SK-N-SH (cell line): Measurements from ENCODE around the gene ARL5B. TPM values are rescaled to one million over a fixed set of nuclear protein-coding genes. Genes with fewer than 3 reads are reported as not detected.
A peak's percentile ranks its signal among the peaks of the same experiment; 100 is the strongest.

ENCODE experiments used
- CTCF ChIA-PET: fragments of 300-600, 350-600 bp; formaldehyde crosslinking; extraction: SDS; loops from one replicate; lab custom pipeline; 2021; lab: Yijun Ruan, JAX
- POLR2A ChIA-PET: fragments of 350-600 bp; sonication (Branson Sonifier 250); formaldehyde crosslinking; extraction: SDS; loops from one replicate; lab custom pipeline; 2020; ENCODE audit warnings: antibody characterized with exemption, inconsistent platforms; lab: Yijun Ruan, JAX
- DNase-seq: peaks from one replicate; pipeline ENCODE4 v3.0.0; 2012
- H2AFZ ChIP-seq: fragments of 200-600 bp; sonication (generic); 2 replicates; pipeline ENCODE4 v1.8.1; 2016; ENCODE audit warnings: antibody characterized with exemption, mild to moderate bottlenecking, low read depth
- H3F3A ChIP-seq: fragments of 200-600 bp; sonication (generic); replicated peaks from 2 replicates; pipeline ENCODE3; 2016; ENCODE audit warnings: antibody characterized with exemption, mild to moderate bottlenecking; ENCODE audit not compliant: insufficient read depth
- H3K27ac ChIP-seq, 2 experiments: fragments of 200-500 bp in 1 of 2; fragments of 200-600 bp in 1 of 2; sonication (Bioruptor generic) in 1 of 2; sonication (generic), shearing (Covaris generic) in 1 of 2; 2 replicates each; pipeline versions ENCODE4 v1.5.1 to v1.6.1; 2014 to 2016; ENCODE audit warnings: low read depth in 2 of 2, inconsistent platforms in 1 of 2, low read length in 1 of 2, mild to moderate bottlenecking in 1 of 2, mixed read lengths in 1 of 2
- H3K27me3 ChIP-seq: fragments of 200-600 bp; sonication (generic), shearing (Covaris generic); 2 replicates; pipeline ENCODE4 v1.6.1; 2016; ENCODE audit warnings: mixed run types; ENCODE audit not compliant: insufficient read depth
- H3K36me3 ChIP-seq, 2 experiments: fragments of 200-500 bp in 1 of 2; fragments of 200-600 bp in 1 of 2; sonication (Bioruptor generic) in 1 of 2; sonication (generic) in 1 of 2; replicated peaks in 1 of 2; 2 replicates each; pipeline versions ENCODE3 to v1.5.1; 2014 to 2016; ENCODE audit warnings: low read length in 1 of 2, mild to moderate bottlenecking in 1 of 2; ENCODE audit not compliant: insufficient read depth in 2 of 2, control insufficient read depth in 1 of 2
- H3K4me1 ChIP-seq, 2 experiments: fragments of 200-500 bp in 1 of 2; fragments of 200-600 bp in 1 of 2; sonication (Bioruptor generic) in 1 of 2; sonication (generic), shearing (Covaris generic) in 1 of 2; 2 replicates each; pipeline versions ENCODE4 v1.5.1 to v1.6.1; 2014 to 2016; ENCODE audit warnings: low read depth in 1 of 2, low read length in 1 of 2, mixed run types in 1 of 2; ENCODE audit not compliant: insufficient read depth in 2 of 2, control insufficient read depth in 1 of 2
- H3K4me2 ChIP-seq: fragments of 200-600 bp; sonication (generic), shearing (Covaris generic); 2 replicates; pipeline ENCODE4 v1.6.1; 2017; ENCODE audit warnings: mixed run types
- H3K4me3 ChIP-seq, 2 experiments: fragments of 200-500 bp in 1 of 2; fragments of 200-600 bp in 1 of 2; sonication (Bioruptor generic) in 1 of 2; sonication (generic), shearing (Covaris generic) in 1 of 2; 2 replicates each; pipeline versions ENCODE4 v1.5.1 to v1.8.1; 2014 to 2016; ENCODE audit warnings: low read depth in 2 of 2, inconsistent platforms in 1 of 2, low read length in 1 of 2, mild to moderate bottlenecking in 1 of 2, mixed read lengths in 1 of 2, moderate library complexity in 1 of 2
- H3K79me2 ChIP-seq: fragments of 200-600 bp; sonication (generic); 2 replicates; pipeline ENCODE4 v1.8.1; 2017; ENCODE audit warnings: mild to moderate bottlenecking; ENCODE audit not compliant: insufficient read depth
- H3K9ac ChIP-seq: fragments of 200-600 bp; sonication (generic); 2 replicates; pipeline ENCODE4 v1.6.1; 2017; ENCODE audit warnings: mixed run types
- H3K9me2 ChIP-seq: fragments of 200-600 bp; sonication (generic); 2 replicates; pipeline ENCODE4 v1.6.1; 2017; ENCODE audit warnings: mixed run types
- H3K9me3 ChIP-seq: fragments of 200-600 bp; sonication (generic); 2 replicates; pipeline ENCODE4 v1.6.1; 2017; ENCODE audit warnings: mixed run types, mild to moderate bottlenecking, moderate library complexity
- H4K20me1 ChIP-seq: fragments of 200-600 bp; sonication (generic); 2 replicates; pipeline ENCODE4 v1.6.1; 2017; ENCODE audit warnings: mild to moderate bottlenecking, mixed run types; ENCODE audit not compliant: insufficient read depth
- CTCF ChIP-seq: fragments of 200-600 bp; sonication (generic); IDR thresholded peaks from 2 replicates; pipeline ENCODE4 v1.6.1; 2017; ENCODE audit warnings: antibody characterized with exemption, mild to moderate bottlenecking, moderate library complexity
- ELF1 ChIP-seq: IDR thresholded peaks from 2 replicates; pipeline ENCODE4 v1.4.0; 2012
- FOXJ3 ChIP-seq: sonication (generic); formaldehyde crosslinking; IDR thresholded peaks from 2 replicates; pipeline ENCODE4 v1.5.1; 2020; ENCODE audit warnings: mild to moderate bottlenecking, missing genetic modification reagents
- GATA2 ChIP-seq: sonication (generic); formaldehyde crosslinking; IDR thresholded peaks from 2 replicates; pipeline ENCODE4 v1.5.0; 2020; ENCODE audit warnings: mild to moderate bottlenecking, missing genetic modification reagents
- IRF3 ChIP-seq: fragments of 150-350 bp; IDR thresholded peaks from 2 replicates; pipeline ENCODE4 v1.6.1; 2016; ENCODE audit warnings: mild to moderate bottlenecking, low read depth, low read length
- MEF2A ChIP-seq: IDR thresholded peaks from 2 replicates; pipeline ENCODE4 v1.4.0; 2012; ENCODE audit warnings: low read depth, borderline replicate concordance
- NRF1 ChIP-seq: IDR thresholded peaks from 2 replicates; pipeline ENCODE4 v1.6.1; 2012; ENCODE audit warnings: low read depth, mild to moderate bottlenecking, low read length
- PBX3 ChIP-seq: IDR thresholded peaks from 2 replicates; pipeline ENCODE4; 2012
- RAD21 ChIP-seq: IDR thresholded peaks from 2 replicates; pipeline ENCODE4 v1.6.1; 2012; ENCODE audit warnings: mild to moderate bottlenecking, low read length
- SMC3 ChIP-seq: IDR thresholded peaks from 2 replicates; pipeline ENCODE4 v1.6.1; 2012; ENCODE audit warnings: low read depth, low read length, improper control_type of control experiment
- TEAD4 ChIP-seq: IDR thresholded peaks from 2 replicates; pipeline ENCODE4 v1.4.0; 2012; ENCODE audit warnings: mild to moderate bottlenecking, borderline replicate concordance; ENCODE audit not compliant: insufficient read depth
- YY1 ChIP-seq: IDR thresholded peaks from 2 replicates; pipeline ENCODE4 v1.4.0; 2012; ENCODE audit warnings: low read depth, mild to moderate bottlenecking
- ZBTB33 ChIP-seq: IDR thresholded peaks from 2 replicates; pipeline ENCODE4 v1.4.0; 2012; ENCODE audit warnings: low read depth, borderline replicate concordance
- WGBS: methylation state at CpG from one replicate; pipeline ENCODE4 v1.1.6; 2017; ENCODE audit warnings: low lambda C conversion rate; 5-methylcytosine and 5-hydroxymethylcytosine counted together
- polyA plus RNA-seq, 3 experiments: library from polyadenylated mRNA; depleted of rRNA; stranded (reverse); fragments of >200 nt; gene quantifications; 2 replicates each; pipeline ENCODE4 v1.2.3, GENCODE V29; 2012
- TF ChIP-seq, protein P1 (sequence below): fragments of 150-350 bp; IDR thresholded peaks from 2 replicates; pipeline ENCODE4 v1.6.1; 2017; ENCODE audit warnings: antibody characterized with exemption, low read length, low read depth, borderline replicate concordance

Gene ARL5B
- polyA plus RNA-seq, 1 of the 3 experiments (the other 2 are of a cell fraction), result 4.9 TPM

- Histone ChIP-seq H3K79me2 (peaks cover 30% of the 10 kb centered on the region), H3K4me3 (peak overlapping the region; percentile 85 to 87), H3K27ac (peak overlapping the region; percentile 74 to 93; a peak in 3 of 4 replicates), H3K27me3 (no peaks in the 10 kb centered on the region), H3K9me3 (no peaks in the 10 kb centered on the region), H3K4me1 (no peaks in the 10 kb centered on the region; a peak in 2 of 4 replicates), H3F3A (no peaks in the 10 kb centered on the region), H3K9ac (peak overlapping the region; percentile 68), H2AFZ (peak overlapping the region; percentile 78; the same call in 1 of the 2 replicates), H3K36me3 (peaks cover 4 to 7% of the 10 kb centered on the region in 2 experiments), H3K4me2 (peak overlapping the region; percentile 83), H4K20me1 (no peaks in the 10 kb centered on the region), H3K9me2 (no peaks in the 10 kb centered on the region)
- ChIA-PET CTCF (no interaction called here), POLR2A (no interaction called here)
- 5% methylated on average over 6 of the region's 6 CpGs for WGBS
- TF ChIP-seq IRF3 (no peak), CTCF (no peak), TEAD4 (no peak), GATA2 (CRISPR knock-in tag) (no peak), ZBTB33 (no peak), PBX3 (no peak), MEF2A (no peak), SMC3 (no peak), NRF1 (no peak), FOXJ3 (CRISPR knock-in tag) (no peak), ELF1 (no peak), RAD21 (no peak), YY1 (no peak)
- TF ChIP-seq, protein P1, sequence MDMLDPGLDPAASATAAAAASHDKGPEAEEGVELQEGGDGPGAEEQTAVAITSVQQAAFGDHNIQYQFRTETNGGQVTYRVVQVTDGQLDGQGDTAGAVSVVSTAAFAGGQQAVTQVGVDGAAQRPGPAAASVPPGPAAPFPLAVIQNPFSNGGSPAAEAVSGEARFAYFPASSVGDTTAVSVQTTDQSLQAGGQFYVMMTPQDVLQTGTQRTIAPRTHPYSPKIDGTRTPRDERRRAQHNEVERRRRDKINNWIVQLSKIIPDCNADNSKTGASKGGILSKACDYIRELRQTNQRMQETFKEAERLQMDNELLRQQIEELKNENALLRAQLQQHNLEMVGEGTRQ, result no peak
- DNase-seq, result no peak
These were observed 8.7 kb upstream of the ARL5B start for GRCh38 chr10:18650404-18650997.
